GM18511 (cell line): ENCODE measurements around the gene ACKR4.
"Not testable (repeated sequence)": the region's sequence is repeated elsewhere in the genome, so short reads cannot be mapped to it uniquely, and the experiment has no call there.

ENCODE experiments used
- ATAC-seq: cut with Tn5 transposase; IDR thresholded peaks from one replicate; pipeline ENCODE4 v1.9.1; 2021; ENCODE audit warnings: mild to moderate bottlenecking, moderate library complexity; ENCODE audit not compliant: unreplicated experiment

The ACKR4 gene

DNA sequence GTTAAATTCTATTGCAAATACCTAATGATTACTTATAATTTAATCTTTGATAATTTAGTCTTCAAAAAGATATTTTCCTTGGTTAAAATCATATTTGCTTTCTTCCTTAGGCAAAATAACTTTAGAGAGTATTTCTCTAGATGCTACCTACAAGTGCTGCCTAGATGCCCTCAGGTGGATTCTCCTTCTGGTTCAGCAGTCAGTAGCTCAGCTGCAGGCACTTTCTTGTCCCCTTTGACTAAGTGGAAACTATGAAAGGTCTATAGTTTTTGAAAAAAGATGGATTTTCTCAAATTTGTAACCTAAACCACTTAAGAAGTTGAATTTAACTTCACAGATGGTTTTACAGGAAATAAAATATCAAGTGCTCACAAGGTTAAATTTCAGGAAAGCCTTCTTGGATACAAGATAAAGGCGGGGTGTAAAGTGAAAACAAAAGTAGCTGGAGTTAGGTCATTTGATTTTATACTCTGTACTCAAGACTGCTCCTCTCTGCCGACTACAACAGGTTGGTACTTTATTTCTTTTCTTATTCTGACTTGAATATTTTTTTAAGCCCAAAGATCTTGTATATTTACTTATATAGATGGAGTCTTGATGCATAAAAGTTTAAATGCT, at the start of gene ACKR4:
ACKR4 (plus strand) TSS at position 455 of the 618 bp plus-strand sequence. CDS start 3,128 bp downstream, outside the sequence.
- no peak for ATAC-seq

DNA sequence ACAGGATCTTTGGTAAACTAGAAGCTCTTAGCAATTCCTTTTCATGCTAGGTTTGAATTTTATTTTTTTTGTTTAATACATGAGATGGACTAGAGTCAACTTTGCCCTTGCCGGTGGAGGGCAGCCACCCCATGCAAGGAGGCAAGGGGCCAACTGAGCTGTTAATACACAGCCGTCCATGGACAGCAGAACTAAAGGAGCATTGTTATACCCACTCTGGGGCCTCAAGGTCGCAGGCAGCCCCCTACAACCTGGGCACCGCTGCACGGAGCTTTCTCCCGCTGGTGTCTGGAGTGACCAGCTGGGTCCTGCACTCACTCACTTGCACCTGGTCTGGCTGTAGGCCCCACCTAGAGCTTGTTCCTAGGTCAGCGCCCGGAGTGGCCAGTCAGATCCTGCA, 47.9 kb upstream of the ACKR4 start:
- no peak for ATAC-seq

DNA sequence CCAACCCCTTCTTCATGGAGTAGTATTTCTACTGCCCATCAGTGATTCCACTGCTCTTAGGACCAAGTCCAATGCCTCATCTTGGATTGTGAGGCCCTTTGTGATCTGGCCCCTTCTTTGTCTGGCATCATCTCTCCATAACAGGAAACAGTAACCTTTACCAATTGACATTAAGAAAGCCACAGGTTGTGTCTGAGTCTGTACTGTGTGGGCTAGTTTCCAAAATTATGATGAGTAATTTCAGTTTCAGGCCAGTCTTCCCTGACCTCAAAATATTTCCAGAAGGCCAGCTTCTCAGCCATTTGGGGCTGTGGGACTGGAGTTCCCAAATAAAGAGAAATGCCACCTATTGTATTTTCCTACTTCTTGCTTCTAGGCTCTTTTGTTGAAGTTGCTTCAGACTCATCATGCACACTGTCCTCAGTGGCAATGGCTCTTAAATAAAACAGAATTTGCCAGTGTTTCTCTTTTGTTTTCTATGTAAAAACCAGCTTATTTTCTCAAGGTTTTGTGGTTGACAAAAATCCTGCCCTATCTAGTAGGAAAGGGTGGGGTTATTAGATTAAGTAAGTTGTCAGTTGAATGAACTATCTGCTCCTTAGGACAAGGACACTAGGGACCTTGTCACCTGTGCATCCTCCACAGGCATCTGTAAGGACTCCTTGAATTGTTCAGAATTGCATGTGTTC, 47.0 kb upstream of the ACKR4 start:
- ATAC-seq = peak; percentile 87

DNA sequence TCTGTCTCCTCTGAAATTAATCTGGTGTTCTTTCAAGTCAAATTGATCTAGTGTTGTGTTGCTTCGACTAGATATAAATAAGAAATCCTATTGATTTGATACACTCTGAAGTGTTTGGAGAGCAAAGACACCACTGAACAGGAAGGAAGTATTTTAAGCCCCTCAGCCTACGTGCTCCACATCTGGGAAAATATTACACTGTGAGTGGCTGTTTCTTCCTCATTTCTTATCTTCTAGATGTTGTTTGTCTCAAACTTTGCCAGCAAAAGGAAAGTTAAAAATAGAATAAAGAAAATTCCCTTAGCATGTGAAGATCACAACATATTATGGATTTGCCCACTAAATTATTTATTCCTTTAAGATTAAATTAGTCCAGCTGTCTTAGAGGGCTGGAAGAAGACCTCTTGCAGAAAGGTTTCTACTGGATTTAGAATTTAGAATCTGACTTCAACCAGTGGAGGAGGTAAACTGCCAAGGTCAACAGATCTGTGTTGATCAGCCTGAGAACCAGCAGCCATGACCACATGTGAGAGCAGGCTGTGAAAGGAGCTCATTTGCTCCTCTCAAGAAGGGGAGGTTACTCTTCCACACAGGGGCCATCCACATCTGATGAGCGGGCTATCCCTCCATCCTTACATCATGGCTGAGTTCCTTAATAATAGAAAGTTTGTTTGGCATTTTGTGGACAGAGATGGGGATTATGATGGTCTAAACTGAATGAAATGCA, 46.3 kb upstream of the ACKR4 start:
- peak; percentile 4 for ATAC-seq

DNA sequence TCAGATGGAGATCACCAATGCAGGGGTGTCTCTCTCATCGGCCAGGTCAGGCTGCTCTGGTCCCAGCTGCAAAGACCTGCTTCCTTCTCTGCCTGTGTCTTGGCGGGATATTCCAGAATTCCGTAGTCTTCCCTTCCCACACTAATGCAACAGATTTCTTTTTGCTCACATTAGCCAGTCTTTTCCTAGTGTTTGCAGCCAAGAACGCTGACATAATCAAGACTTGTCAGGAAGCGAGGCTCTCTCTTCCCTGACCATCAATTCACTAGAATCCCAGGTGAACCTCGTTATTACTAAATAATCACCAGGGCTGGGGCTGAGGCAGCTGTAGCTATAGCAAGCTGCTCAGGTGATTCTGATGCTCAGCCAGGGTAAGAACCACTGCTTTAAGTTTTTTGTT, 43.2 kb upstream of the ACKR4 start:
- no peak for ATAC-seq

DNA sequence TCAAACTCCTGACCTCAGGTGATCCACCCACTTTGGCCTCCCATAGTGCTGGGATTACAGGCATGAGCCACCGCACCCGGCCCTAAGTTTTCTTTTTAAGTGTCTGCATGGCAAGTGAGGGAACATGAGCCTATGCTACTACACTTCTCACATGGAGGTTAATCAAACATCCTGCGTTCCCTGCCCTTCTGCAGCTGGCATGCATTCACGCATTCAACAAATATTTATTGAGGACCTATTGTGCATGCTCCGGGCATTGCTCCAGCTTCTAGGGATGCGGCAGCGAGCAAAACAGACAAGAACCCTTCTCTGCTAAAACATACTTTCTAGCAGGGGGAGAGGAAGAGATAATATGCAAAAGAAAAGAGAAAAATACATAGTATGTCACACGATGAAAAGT, 42.6 kb upstream of the ACKR4 start:
- ATAC-seq = no peak

DNA sequence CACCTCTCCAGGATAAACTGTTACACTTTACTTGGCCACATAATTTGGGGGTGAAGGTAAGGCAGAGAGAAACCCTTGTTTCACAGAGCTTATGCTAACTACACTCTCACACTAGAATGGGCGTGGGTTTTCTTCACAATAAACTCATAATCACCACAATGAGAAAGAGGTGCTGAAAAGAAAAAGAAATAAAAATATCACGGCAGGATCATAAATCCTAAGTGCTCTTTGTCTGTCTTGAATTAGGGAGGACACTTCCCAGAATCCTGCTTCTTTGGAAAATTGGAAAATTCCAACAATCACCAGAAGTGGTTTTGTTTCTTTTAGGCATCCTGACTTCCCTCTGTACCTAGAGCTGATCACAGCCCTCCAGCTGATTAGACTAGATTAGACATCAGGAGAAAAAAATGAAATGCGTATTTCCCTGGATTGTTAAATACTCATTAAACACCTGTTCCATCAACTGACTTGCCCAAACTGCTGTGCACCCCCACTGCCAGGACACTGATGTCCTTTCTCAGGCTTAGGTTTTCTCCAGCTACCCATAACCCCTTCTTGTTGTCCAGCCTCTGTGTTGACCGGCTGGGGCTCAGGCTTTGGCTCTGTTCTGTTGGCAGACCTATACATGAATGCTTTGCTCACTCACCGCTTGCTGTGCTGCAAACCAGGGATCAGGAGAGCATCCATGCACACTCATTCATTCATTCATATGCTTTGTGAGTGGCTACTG, 41.6 kb upstream of the ACKR4 start:
- no peak for ATAC-seq

DNA sequence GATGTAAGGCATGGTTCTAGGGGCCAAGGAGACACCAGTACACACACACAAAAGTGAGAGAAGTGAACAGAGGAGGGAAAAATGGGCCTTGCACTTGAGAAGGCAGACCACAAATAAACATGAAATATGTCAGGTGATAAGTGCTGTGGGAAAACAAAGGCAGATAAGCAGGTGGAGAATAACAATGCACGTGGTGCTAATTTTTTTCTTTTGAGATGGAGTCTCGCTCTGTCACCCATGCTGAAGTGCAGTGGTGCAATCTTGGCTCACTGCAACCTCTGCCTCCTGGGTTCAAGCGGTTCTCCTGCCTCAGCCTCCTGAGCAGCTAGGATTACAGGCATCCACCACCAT, 41.1 kb upstream of the ACKR4 start:
- ATAC-seq = not testable (repeated sequence)

DNA sequence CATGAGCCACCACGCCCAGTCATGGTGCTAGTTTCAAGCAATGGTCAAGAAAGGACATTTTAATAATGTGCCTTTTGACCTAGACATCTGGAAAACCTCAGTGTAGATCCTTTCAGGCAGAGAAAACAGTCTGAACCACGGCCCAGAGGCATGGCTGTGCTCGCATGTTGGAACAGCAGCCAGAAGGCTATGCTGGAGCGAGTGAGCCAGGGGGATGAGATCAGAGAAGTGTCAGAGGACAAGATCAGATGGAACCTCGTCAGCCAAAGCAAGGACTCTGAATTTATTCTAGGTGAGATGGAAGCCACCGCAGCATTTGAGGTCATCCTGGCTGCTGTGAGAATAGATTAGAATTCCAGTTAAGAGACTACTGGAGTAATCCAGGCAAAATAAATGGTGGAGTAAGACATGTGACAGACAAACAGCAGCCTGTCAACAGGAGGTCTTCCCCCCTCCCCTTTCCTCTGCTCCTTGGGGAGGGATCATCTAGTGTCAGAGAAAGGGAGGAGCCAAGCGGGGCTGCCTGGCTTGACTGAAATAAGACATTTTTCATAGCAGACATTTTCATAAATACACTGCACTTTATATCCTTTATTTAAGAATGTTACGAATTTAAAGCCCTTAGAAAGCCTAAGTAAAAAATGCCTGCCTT, 40.4 kb upstream of the ACKR4 start:
- no peak for ATAC-seq

DNA sequence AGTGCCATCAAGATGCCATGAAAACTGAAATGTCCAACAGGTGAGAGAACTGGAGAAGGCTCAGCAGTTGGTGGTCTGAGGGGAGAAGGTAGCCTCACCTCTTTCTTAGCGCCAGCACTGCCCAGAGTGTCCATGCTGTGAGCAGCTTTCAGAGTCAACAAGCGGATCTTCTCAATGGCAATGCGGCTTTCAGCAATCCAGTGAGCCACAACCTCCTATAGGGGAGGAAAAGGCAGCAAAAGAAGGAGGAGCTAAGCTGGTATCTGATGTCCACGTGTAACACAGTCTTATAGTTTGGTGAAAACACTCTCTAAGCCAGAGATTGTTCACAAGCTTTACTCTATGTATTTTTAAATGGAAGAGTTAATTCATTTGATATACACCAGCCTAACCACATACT, 36.1 kb upstream of the ACKR4 start:
- no peak for ATAC-seq

DNA sequence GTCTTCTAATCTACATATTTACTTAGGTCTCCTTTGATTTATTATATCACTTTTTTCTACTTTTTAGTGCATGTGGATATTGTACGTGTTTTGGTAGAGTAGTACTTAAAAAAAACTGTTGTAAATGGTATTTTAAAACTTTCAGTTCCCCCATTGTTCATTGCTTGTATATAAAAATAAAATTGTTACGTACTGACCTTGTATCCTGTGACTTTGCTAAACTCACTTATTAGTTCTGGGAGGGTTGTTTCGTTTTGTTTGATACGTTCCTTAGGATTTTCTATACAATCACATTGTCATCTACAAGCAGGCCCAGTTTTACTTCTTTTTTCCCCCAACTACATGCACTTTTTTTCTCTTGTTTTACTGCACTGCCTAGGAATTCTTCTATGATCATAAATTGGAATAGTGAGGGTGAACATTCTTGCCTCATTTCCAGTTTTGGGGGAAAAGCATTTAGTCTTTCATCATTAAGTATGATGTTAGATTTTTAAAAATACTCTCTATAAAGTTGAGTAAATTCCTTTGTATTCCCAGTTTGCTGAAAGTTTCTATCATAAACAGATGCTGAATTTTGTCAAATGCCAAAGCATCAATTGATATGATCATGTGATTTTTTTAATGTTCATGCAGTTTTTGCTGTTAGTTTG, 33.5 kb upstream of the ACKR4 start:
- no peak for ATAC-seq

DNA sequence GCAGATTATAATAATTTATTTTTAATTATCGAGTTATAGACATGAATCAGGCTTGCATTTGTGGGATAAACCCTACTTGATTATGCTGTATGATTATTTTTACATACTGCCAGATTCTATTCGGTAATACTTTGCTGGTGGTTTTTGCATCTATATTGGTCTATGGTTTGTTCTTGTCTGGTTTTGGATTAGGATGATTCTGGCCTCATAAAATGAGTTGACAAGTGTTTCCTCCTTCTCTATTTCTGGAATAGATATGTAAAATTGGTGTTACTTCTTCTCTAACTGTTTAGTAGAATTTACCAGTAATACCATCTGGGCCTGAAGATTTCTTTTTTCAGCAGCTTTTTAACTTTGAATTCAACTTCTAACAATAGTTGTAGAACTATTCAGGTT, 33.0 kb upstream of the ACKR4 start:
- ATAC-seq = no peak

DNA sequence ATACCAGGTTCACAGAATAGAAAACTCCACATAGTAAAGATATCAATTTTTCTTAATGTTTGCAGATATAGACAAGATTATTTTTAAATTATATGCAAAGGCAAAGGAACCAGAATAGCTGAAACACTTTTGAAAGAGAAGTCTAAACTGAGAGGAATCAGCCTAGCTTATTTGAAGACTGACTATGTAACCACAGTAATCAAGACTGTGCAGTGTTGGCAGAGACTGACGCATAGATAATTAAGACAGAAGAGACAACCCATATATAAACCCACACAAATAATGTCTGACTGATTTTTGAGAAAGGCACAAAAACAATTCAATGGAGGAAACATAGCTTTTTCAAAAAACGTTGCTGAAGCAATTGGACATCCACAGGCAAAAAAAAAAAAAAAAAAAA, 28.6 kb upstream of the ACKR4 start:
- no peak for ATAC-seq

DNA sequence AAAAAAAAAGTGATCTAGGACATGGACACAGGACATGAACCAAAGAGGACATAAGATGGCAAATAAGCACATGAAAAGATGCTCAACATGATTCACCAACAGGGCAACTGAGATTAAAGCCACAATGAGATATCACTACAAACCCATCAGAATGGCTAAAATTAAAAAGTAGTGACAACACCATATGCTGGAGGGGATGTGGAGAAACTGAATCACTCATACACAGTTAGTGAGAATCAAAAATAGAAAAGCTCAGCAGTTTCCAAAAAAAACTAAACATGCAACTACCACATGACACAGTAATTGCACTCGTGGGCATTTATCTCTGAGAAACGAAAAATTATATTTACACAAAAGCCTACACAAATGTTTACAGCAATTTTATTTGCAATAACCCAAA, 27.9 kb upstream of the ACKR4 start:
- no peak for ATAC-seq

DNA sequence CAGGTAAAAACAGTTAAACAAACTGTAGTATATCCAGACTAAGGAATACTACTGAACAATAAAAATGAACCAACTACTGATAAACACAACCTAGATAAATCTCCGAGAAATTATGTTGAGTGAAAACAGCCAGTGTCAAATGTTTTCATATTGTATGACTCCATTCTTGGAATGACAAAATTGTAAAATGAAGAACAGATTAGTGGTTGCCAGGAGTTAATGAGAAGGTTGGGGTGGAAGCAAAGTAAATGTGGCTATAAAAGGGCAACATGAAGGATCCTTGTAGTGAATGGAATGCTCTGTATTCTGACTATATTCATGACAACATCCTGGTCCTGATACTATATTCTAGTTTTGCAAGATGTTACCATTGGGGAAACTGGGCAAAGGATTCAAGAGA, 27.5 kb upstream of the ACKR4 start:
- no peak for ATAC-seq

DNA sequence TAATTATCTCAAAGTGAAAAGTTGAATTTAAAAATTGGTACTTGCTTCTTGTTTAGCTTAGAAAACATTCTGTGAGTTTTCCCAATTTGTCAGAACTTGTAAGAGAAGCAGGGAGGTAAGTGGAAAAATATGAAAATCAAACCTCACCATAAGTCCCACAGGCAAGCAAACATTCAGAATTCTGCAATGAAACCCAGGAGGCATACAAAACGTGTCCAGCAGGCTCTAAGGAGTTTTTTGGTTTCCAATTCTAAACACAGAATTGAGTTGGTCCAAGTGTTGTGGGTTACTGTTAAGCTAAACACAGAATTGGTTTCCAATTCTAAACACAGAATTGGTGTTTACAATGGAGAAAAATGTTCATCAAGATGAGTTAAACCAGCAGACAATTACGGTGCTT, 27.1 kb upstream of the ACKR4 start:
- no peak for ATAC-seq

DNA sequence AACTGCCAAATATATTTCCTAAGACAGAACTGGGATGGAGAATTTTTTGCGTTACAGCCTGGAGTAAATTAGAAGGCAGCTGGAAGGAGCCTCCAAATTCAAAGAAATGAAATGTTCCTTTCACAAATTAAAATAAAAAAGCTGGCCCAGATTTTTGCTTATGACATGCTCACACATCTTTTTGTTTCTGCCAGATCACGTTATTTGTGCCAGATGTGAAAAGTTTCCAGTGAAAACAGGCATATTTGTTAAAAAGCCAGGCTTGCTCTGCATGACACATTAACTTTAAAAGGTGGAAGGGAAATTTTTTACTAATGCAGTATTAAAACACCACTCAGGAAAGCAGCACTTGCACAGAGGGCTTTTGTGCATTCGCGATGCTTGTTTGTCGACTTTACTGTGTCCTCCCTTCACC, 23.3 kb upstream of the ACKR4 start:
- no peak for ATAC-seq

DNA sequence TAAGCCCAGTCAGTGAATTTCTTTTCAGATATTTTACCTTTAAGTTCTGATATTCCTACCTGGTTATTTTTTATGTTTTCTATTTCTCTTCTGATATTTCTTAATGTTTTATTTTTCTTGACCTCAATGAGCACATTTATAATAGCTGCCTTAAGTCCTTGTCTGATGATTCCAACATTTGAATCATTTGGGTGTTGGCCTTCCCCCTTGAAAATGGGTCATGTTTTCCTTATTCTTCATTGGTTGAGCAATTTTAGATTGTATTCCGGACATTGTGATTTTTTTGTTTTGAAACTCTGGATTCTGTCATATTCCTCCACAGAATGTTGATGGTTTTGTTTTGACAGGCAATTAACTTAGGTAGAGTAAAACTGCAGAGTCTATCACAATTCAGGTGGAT, 9.7 kb upstream of the ACKR4 start:
- no peak for ATAC-seq

DNA sequence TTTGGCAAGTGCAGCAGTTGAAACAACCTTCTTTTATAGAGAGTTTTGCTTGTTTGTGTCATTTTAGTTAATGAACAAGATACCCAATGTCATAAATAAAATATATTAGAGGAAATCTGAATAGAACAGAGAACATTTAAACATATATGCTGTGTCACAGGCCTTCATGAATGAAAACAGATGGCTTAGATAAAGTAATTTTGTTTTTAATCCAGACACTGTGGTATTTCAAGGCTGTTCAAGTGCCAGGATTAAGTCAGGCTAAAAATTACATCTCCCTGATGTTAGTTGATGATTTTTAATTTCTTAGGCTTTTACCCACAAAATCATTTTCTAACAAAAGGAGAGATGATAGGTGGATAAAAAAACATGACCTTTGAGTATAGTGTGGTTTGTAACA, 4.9 kb upstream of the ACKR4 start:
- no peak for ATAC-seq

DNA sequence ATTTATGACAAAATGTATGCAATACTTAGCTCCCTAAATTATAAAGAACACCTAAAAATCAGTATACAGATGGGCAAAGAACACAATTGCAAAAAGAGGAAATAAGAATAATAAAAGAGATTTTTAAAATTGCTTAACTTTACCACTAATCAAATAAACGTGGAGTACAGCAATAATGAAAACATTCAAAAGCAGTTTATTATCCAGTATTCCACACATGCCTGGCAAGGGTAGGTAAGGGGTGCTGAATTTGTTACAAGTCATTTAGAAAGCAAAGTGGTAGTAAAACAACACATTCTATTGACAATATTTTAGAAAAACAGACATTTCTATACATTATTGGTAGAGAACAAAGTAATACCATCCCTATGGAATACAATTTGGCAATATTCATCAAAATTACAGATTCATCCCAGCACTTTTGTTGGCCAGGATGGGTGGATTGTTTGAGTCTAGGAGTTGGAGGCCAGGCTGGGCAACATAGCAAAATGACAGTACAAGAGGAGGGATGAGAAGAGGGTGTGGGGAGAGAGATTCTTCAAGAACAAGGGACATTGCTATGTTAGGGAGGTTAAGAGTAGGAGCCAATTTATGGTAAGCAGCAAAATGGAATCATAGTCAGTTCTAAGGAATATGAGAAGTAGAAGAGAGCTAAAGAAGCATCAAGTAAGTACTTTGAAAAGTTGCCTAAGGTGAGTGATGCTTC, 3.7 kb upstream of the ACKR4 start:
- ATAC-seq = no peak
